GM19238 (cell line): ENCODE results near the gene GPR137.
"Not testable (repeated sequence)": the region's sequence is repeated elsewhere in the genome, so short reads cannot be mapped to it uniquely, and the experiment has no call there.

Source experiments
- DNase-seq: peaks from one replicate; pipeline ENCODE4 v3.0.0; 2011; ENCODE audit warnings: low spot score; ENCODE audit not compliant: insufficient read length

GPR137 gene, protein sequence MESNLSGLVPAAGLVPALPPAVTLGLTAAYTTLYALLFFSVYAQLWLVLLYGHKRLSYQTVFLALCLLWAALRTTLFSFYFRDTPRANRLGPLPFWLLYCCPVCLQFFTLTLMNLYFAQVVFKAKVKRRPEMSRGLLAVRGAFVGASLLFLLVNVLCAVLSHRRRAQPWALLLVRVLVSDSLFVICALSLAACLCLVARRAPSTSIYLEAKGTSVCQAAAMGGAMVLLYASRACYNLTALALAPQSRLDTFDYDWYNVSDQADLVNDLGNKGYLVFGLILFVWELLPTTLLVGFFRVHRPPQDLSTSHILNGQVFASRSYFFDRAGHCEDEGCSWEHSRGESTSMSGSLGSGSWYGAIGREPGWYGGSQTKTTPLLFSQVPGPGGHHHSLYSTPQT

DNA sequence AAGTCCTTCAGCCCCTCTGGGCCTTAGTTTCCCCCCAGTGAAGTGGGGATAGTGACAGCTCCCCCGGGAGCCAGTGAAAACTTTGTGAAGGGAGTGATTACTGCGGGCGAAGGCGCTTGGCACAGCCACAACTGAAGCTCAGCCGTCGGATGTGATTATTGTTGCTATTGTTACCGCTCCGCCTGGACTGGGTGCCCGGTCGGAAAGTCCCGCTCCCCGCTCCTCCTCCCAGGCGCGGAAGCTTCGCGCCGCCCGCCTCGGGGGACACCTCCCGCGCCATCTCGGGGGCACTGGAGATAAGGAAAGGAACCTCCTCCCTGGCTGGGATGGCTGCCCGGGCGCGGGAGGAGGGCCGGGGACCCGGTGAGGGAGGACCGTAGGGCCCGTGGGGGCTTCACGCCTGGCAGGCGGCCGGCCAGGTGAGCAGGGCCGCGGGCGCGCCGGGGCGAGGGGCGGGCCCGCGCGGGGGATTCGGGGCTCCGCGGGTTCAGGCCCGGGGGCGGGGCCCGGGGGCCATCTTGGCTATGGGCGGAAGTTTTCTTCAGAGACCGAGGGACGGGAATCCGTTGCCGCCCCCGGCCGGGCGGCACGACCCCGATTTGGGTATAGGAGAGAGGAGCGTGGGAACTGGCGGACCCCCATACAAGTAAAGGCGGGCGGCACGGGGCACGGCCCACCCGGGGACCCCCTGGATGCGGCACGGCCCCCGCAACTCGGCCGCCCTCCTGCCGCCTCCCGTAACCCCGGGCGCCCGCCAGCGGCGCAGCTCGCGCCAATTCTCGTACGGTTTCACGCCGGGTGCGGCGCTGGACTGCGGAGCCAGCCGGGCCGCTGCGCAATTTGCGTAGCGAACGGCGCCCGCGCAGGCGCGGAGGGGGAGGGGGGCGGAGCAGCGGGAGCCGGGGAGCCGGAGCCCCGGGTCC lies at the start of gene GPR137:
Gene GPR137, plus strand, starts transcription at position 887 of the 923 bp plus-strand sequence. CDS start 677 bp downstream, outside the sequence.
- DNase-seq, result peak; percentile 98

GRCh38 chr11:64237484-64237951 lies 48.1 kb upstream of the GPR137 start:
- DNase-seq, result no peak

DNA sequence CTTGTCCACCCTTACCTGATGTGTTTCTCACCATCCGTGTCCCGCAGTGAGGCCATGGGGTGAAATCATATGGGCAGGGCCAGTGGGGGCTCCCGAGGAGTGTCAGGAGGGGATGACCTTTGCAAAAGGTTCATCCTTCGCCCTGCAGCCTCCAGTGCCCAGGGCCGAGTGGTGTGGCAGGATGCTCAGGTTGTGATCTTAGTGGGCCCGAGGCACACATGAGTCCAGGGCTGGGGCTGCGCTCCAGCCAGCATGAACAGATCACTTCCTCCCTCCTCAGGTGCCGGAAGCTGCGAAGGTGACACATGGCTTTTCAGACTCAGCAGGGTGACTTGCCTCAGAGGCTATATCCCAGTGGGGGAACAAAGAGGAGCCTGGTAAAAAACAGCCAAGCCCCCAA lies 47.6 kb upstream of the GPR137 start:
- DNase-seq, result no peak

DNA sequence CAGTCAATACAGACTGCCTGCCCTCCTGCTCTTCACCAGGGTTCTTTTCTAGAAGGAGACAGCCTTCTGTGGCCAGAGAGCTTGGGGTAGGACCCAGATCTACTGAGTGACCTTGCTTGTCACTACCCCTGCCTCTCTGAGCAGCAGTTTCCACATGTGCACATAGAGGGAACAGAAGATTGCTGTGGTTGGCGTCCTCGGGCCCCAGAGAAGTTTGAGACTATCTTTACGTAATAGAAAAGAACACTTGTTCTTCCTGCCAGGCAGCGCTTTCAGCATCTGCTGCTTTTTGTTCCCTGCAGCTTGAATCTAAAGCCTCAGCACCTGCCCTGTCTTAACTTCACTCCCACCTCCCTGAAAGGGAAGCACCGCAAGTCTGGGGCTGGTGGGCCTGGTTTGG lies 46.6 kb upstream of the GPR137 start:
- no peak for DNase-seq

DNA sequence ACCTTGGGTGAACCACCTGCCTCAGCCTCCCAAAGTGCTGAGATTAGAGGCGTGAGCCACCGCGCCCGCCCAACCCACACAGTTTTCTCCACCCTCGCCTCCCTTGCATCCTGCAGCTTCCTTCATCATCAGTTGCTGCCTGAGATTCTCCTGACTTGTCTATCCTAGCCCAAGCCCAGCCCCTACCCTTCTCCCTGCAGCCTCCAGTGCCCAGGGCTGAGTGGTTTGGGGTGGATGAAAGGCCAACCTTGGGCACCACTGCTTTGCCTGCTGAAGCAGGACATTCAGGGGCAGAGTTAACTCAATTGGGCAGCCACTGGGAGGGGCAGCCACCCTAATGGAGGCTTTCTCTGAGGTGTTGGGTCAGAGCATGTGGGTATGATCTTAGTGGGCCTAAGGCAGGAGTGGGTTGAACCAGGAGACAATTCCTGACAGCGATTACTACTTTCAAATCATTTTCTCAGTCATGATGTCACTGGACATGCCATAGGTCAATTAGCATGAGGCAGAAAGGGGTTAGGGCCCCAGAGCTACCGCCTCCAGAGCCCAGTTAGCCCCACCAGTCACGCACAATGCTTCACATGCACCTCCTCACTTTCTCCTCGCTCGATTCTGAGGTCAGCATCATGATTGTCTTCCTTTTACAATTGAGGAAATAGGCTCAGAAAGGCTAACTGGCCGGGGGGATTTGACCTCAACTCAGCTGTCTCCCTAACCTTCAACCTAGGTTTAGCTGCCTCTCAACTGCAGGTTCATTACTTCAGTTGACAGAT lies 45.8 kb upstream of the GPR137 start:
- no peak for DNase-seq

DNA sequence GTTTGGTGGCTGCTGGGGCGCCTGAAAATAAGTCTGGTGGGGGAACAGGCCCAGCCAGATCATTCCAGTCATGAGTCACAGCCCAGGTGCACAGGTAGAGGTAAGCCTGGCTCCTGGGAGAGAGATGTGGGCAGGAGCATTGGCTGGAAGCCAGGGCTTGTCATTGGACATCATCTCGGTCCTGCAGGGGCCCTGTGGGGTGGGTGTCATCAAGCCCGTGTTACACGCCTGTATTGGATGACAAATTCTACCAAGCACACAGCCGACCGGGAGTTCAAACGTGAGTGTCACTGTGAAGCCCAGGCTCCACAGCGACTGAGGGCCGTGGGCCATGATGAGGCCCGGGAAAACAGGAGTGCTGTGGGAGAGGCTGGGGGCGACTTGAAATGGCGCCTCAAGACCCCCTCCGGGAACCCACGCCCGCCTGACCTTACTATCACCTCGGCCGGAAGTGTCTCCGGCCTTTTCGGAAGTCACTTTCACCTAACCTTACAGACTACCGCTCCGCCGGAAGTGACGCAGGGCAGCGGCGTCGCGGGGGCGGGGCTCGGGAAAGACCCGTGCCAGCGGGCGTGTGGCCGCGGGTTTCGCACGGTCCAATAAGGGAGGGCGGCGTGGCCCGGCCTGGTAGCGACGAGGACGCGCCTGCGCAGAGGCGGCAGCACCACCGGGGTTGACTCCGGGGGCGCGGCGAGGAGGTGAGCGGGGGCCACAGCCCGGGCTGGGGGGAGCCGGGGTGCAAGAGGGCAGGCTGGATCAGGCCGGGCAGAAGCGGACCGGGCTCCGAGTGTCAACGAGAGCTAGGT lies 45.0 kb upstream of the GPR137 start, which contains the start of gene FKBP2:
Gene FKBP2, plus strand, starts transcription at position 661 of the 806 bp plus-strand sequence. CDS start 1,293 bp downstream, outside the sequence.
- DNase-seq, result peak; percentile 97

GRCh38 chr11:64241241-64241490 lies 44.5 kb upstream of the GPR137 start:
- peak; percentile 92 for DNase-seq

GRCh38 chr11:64241491-64242374 lies 43.9 kb upstream of the GPR137 start:
- no peak for DNase-seq

GRCh38 chr11:64243236-64243854 lies 42.3 kb upstream of the GPR137 start:
- no peak for DNase-seq

DNA sequence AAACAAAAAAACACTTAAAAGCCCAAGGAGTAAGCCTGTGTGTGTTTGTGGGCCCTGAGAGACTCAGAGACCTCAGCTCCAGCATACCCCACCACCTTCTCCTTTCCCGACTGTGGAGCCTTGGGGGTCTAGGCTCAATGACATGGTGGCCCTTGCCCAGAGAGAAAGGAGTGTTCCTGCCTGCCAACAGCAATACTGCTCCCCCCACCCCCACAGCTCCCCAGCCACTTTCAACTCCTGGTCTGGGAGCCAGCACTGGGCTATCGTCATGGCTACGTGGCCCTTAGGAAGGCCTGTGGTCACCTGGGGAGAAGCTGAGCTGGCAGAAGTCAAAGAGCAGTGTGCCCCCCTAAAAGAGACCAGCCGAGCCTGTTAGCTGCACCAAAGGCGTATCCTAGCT lies 41.5 kb upstream of the GPR137 start:
- DNase-seq, result no peak

DNA sequence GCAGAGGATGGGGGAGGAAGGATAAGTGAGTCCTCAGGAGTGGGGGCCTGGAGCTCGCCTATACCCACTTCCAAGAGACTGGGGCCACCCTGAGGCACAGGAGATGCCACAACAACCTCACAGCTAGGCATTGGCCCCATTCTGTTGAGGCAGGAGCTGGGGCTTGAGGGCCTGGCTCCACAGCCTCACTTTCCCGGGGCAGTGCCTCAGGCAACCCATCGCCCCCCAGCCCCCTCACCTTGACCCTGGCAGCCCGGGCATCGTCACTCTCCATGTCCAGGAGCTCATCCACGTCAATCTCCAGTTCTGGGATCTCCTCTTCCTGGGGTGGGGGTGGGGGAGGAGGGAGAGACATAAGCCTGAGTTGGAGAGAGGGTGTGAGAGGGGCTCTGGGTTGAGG lies 40.7 kb upstream of the GPR137 start:
- no peak for DNase-seq

GRCh38 chr11:64245401-64245796 lies 40.2 kb upstream of the GPR137 start:
- no peak for DNase-seq

- DNase-seq, result no peak
Measured at GRCh38 chr11:64245797-64246620, 39.6 kb upstream of the GPR137 start.

- DNase-seq, result not testable (repeated sequence)
Measured at GRCh38 chr11:64246621-64246870, 39.1 kb upstream of the GPR137 start.

GRCh38 chr11:64246871-64247728 lies 38.5 kb upstream of the GPR137 start, which contains the start of gene PPP1R14B:
Gene PPP1R14B (minus strand): TSS chr11:64246943. CDS start chr11:64246673, 270 bp downstream.
- peak; percentile 92 for DNase-seq

DNA sequence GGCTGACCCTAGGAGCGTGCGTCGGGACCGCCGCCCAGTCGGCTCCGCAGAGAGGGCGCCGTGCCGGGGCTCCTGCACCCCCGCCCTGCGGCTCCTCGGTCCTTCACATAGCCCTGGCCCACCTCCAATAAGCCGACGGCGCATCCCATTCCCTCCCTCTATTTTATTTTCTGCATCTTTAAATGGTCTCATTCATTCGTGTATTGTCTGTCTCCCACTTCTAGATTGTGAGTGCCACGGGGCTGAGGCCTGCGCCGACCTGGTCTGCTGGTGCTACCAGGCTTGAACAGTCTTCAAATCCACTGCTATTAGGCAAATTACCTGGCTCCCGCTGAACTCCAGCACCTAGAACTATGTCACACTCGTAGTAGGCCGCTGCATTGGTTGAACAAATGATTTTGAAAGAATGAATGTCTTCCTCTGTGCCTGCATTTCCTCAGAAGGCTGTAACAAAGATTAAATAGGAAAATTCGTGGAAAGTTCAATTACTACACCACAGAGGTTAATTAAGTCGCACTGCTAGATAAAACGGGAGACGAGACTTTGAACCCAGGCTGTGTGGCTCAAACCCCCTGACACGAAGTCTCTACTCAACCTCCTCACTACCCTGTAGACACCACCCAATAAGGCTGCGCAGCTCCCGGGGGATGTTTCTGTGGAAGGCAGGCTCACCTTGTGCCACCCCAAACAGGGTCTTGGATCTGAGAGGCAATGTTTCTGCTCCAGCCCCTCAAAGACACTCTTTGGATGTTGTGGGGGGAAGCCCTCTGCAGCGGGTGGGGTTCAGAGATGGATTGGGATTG lies 37.7 kb upstream of the GPR137 start:
- DNase-seq, result no peak

DNA sequence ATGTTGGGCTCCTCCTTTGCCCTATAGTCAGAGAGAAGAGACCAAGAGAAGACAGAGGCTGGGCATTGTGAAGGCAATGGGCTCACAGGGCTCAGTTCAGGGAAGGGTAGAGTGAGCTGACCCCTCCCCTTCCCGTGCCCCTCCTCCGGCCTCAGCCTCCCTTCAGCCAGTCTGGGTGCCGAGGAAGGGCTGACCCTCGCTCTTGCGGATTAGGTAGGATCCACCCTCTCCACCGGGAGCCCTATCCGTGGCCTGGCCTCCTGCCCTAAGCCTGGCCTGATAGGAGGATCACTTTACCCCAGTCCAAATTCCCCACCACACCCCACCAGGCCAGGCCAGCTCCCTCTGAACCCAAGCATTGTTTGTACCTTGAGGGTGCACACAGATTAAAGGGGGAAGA lies 37.1 kb upstream of the GPR137 start:
- DNase-seq, result no peak
